Esophagus squamous epithelium (tissue), 4 donors: Measurements from ENCODE around the gene ULBP3.

Source experiments
- CTCF ChIP-seq, 6 experiments: fragments of 450-650 bp in 4 of 6; fragments of 200-600 bp in 2 of 6; sonication (generic) in 2 of 6; IDR thresholded peaks; one replicate each; pipeline ENCODE4 v1.5.1; 2016 to 2019; ENCODE audit warnings: antibody characterized with exemption in 6 of 6, mild to moderate bottlenecking in 4 of 6, moderate library complexity in 4 of 6
- POLR2A ChIP-seq, 4 donors: fragments of 450-650 bp; IDR thresholded peaks; one replicate each; pipeline ENCODE4 v1.6.1; 2017; ENCODE audit warnings: antibody characterized with exemption in 4 of 4, mild to moderate bottlenecking in 4 of 4, moderate library complexity in 3 of 4

DNA sequence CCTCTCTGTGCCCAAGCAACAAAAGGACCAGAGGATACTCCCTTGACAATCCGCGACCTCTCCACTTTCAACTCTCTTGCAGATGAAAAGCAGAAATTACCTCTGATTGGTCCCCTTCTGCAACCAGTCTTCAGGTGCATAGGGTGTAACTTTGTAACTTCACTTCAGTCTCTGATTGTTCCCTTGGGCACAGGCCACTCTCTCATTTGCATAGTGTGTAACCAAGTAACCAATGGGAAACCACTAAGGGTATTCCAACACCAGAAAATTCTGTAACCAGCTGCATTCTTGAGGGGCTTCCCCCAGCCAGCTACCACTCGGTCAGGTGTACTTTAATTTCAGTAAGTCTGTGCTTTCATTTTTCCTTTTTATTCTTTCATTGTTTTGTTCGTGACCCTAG lies 39.2 kb downstream of the ULBP3 start:
- TF ChIP-seq CTCF (IDR thresholded peaks at IDR 0.05) (no peak), POLR2A (IDR thresholded peaks at IDR 0.05) (no peak)
